ENCODE results near the gene KNOP1. TPM values are rescaled to one million over a fixed set of nuclear protein-coding genes. Genes with fewer than 3 reads are reported as not detected.

Gene KNOP1
- total and polyA plus RNA-seq, 2 donors (not counting 3 experiments of a cell fraction or from before 2014, with no cell fraction given): 6.7 to 33.5 TPM

DNA sequence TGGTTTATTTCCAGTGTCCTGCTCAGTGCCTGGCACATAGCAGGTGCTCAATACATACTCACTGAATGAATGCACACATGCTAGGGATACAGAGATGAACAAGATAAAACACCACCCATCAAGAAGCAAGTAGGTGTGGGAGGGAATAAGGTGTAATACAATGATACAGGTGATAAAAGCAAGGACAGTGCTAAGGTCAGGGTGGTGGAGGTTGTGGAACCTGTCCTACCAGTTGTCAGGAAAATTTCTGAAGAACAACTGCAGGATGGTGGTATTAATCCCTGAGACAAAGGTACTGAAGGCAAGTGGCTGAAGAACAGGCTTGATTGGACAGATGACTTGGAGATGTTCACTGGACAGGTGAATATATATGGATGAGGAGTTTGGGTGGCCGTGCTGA, 1.8 kb downstream of the KNOP1 start:
- dilution Hi-C loops (cut with MboI; ENCODE audit: extremely low pct_ligation_motif_present, low sequenced_read_pairs): no loop called here
- Histone ChIP-seq H4K20me1 (replicated peaks; ENCODE audit: control insufficient read depth, extremely low read depth, insufficient read depth, low read length) (no peaks in the 10 kb centered on the region), H2AFZ (ENCODE audit: low read depth, low read length) (no peak overlapping the region), H3K36me3 (ENCODE audit: control insufficient read depth in 2 of 2, extremely low read depth in 1 of 2, insufficient read depth in 2 of 2, low read length in 2 of 2) (peaks cover 0 to 9% of the 10 kb centered on the region in 2 experiments), H3K4me1 (ENCODE audit: control insufficient read depth, extremely low read depth, insufficient read depth, low read length) (peaks cover 13% of the 10 kb centered on the region), H3K27me3 (ENCODE audit: control insufficient read depth in 2 of 2, insufficient read depth in 2 of 2, low read length in 2 of 2) (no peaks in the 10 kb centered on the region), H3K9ac (replicated peaks; ENCODE audit: extremely low read depth, insufficient read depth, low read length) (no peak overlapping the region), H3K4me2 (ENCODE audit: insufficient read depth, low read length) (peak overlapping the region; percentile 96), H3K9me1 (replicated peaks; ENCODE audit: control insufficient read depth, extremely low read depth, insufficient read depth, low read length) (no peaks in the 10 kb centered on the region), H3K79me2 (ENCODE audit: control insufficient read depth, insufficient read depth, low read length) (peaks cover 39% of the 10 kb centered on the region), H3K27ac (ENCODE audit: insufficient read depth, low read depth, low read length) (no peak overlapping the region), H3K9me3 (replicated peaks; ENCODE audit: control insufficient read depth, insufficient read depth, low read length) (no peaks in the 10 kb centered on the region), H3K4me3 (replicated peaks in 1 of 3; ENCODE audit: insufficient read depth in 1 of 3, low read depth in 1 of 3, low read length in 3 of 3) (no peak overlapping the region)
- no TSS peak for BruUV-seq (replicated peaks)
- no peak for FAIRE-seq
- intact Hi-C loops (cut with micrococcal nuclease): loop anchor here (1.0 to 5.0 kb wide), 3 partner anchors 16 to 159 kb away; partner anchors contain the start of gene VPS35L
- TF ChIP-seq GATA2 (IDR thresholded peaks at IDR 0.05; ENCODE audit: insufficient read depth, insufficient read length, low read depth, low read length): no peak
- no peak for TF ChIP-seq FOS (IDR thresholded peaks at IDR 0.05; ENCODE audit: borderline replicate concordance, insufficient read depth, low read length)
- TF ChIP-seq JUN (IDR thresholded peaks at IDR 0.05; ENCODE audit: borderline replicate concordance, insufficient read depth, insufficient read length, low read depth): no peak
- TF ChIP-seq EZH2 (IDR thresholded peaks at IDR 0.05; ENCODE audit: borderline replicate concordance, low read depth, low read length, severe bottlenecking): no peak
- TF ChIP-seq POLR2AphosphoS5 (IDR thresholded peaks at IDR 0.05; ENCODE audit: insufficient read depth, low read depth, low read length): no peak
- no peak for TF ChIP-seq MYC (IDR thresholded peaks at IDR 0.05; ENCODE audit: low read depth, low read length)
- TF ChIP-seq, protein P1, sequence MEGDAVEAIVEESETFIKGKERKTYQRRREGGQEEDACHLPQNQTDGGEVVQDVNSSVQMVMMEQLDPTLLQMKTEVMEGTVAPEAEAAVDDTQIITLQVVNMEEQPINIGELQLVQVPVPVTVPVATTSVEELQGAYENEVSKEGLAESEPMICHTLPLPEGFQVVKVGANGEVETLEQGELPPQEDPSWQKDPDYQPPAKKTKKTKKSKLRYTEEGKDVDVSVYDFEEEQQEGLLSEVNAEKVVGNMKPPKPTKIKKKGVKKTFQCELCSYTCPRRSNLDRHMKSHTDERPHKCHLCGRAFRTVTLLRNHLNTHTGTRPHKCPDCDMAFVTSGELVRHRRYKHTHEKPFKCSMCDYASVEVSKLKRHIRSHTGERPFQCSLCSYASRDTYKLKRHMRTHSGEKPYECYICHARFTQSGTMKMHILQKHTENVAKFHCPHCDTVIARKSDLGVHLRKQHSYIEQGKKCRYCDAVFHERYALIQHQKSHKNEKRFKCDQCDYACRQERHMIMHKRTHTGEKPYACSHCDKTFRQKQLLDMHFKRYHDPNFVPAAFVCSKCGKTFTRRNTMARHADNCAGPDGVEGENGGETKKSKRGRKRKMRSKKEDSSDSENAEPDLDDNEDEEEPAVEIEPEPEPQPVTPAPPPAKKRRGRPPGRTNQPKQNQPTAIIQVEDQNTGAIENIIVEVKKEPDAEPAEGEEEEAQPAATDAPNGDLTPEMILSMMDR (IDR thresholded peaks at IDR 0.05; ENCODE audit: extremely low read depth in 1 of 2, insufficient read depth in 1 of 2, low read depth in 1 of 2, low read length in 2 of 2): no peak
- TF ChIP-seq, protein P2, sequence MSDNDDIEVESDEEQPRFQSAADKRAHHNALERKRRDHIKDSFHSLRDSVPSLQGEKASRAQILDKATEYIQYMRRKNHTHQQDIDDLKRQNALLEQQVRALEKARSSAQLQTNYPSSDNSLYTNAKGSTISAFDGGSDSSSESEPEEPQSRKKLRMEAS (IDR thresholded peaks at IDR 0.05; ENCODE audit: insufficient read depth, insufficient read length): no peak
- no peak for TF ChIP-seq POLR2A (IDR thresholded peaks at IDR 0.05; ENCODE audit: low read depth, low read length)
- DNase-seq (ENCODE audit: low read depth, low spot score): no peak
- POLR2A ChIA-PET: no interaction called here
- CTCF ChIA-PET: interaction anchor here (1.2 kb wide), 1 partner anchor 115 kb away, joined by 3 read pairs; no protein-coding TSS in a partner anchor

All from endothelial cell of umbilical vein (primary cell).